Activated naive CD4-positive, alpha-beta T cell treated with anti-CD3 and anti-CD28 coated beads for 36 hours (primary cell): ENCODE data around the gene CALHM1. TPM values are rescaled to one million over a fixed set of nuclear protein-coding genes. Genes with fewer than 3 reads are reported as not detected.

Source experiments
- CTCF ChIA-PET: fragments of 350-600 bp; sonication (Branson Sonifier 250); formaldehyde crosslinking; loops from one replicate; lab custom pipeline; 2021; ENCODE audit warnings: antibody characterized with exemption; lab: Charles Lee
- DNase-seq: peaks from one replicate; pipeline ENCODE4 v3.0.0-alpha.2; 2020
- H3K27ac Mint-ChIP-seq: one replicate; pipeline ENCODE4 v1.8.0; 2021; ENCODE audit warnings: mild to moderate bottlenecking, mixed read lengths
- H3K27me3 Mint-ChIP-seq: one replicate; pipeline ENCODE4 v1.8.0; 2021; ENCODE audit warnings: low read depth, mixed read lengths
- H3K36me3 Mint-ChIP-seq: one replicate; pipeline ENCODE4 v1.8.0; 2021; ENCODE audit warnings: low read depth, mixed read lengths
- H3K4me1 Mint-ChIP-seq: one replicate; pipeline ENCODE4 v1.8.0; 2021; ENCODE audit warnings: low read depth, mixed read lengths
- H3K4me3 Mint-ChIP-seq: one replicate; pipeline ENCODE4 v1.8.0; 2021; ENCODE audit warnings: mild to moderate bottlenecking, moderate library complexity, mixed read lengths
- H3K9me3 Mint-ChIP-seq: one replicate; pipeline ENCODE4 v1.8.0; 2021; ENCODE audit warnings: mixed read lengths
- intact Hi-C: fragments of 100-400 bp; cut with micrococcal nuclease; formaldehyde crosslinking; loops from one replicate; pipeline ENCODE4 v1.15.1; 2023
- total RNA-seq, 2 experiments: library from RNA; stranded (reverse); gene quantifications; one replicate each; pipeline ENCODE4 v1.2.3, GENCODE V29; 2021

CALHM1 gene
- total RNA-seq, 2 experiments from 2014 or later = not detected

DNA sequence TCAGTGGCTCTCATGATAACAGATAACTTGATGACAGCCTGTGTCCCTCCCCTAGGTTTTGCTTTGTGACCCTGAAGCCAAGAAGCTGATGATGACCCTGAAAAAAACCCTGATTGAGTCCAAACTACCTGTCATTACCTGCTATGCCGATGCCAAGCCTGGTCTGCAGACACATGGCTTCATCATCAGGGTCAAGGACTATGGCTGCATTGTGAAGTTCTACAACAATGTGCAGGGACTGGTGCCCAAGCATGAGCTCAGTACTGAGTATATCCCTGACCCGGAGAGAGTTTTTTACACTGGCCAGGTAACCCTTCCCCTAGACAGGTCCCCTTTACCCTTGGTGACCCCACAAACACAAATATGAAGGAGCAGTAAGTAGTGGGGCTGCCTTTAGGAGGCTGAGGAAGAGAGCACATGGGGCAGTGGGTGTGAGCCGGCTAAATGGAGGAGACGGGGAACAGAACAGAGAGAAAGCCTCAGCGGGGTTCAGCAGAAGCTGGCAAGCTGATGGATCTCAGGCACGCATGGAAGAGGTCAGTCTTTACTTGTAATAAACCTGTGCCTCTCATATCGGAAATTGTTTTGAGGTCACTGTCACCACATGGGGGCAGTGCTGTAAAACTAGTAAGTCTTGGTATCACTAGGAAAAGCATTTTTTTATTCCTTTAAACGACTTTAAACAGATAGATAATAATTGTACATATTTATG, 42.1 kb downstream of the CALHM1 start:
- H3K4me3 Mint-ChIP-seq = no peak overlapping the region
- intact Hi-C loops = loop anchor here (1.0 to 2.0 kb wide), 5 partner anchors 66 to 270 kb away; no protein-coding TSS in a partner anchor
- no peaks in the 10 kb centered on the region for H3K27me3 Mint-ChIP-seq

GRCh38 chr10:103415581-103415980, 43.1 kb downstream of the CALHM1 start:
- no peak for DNase-seq
- H3K36me3 Mint-ChIP-seq = peaks cover 55% of the 10 kb centered on the region
- no peaks in the 10 kb centered on the region for H3K4me1 Mint-ChIP-seq
- intact Hi-C loops = no loop called here
- no peaks in the 10 kb centered on the region for H3K9me3 Mint-ChIP-seq
- CTCF ChIA-PET = interaction anchor here (0.7 to 2.5 kb wide), 8 partner anchors 10 to 83 kb away, joined by 3 to 15 read pairs (median 4); no protein-coding TSS in a partner anchor
- no peak overlapping the region for H3K4me3 Mint-ChIP-seq
- no peak overlapping the region for H3K27ac Mint-ChIP-seq
- no peaks in the 10 kb centered on the region for H3K27me3 Mint-ChIP-seq

More for the DNA sequence above, 42.1 kb downstream of the CALHM1 start:
- peak; percentile 75 for DNase-seq
- no peaks in the 10 kb centered on the region for H3K4me1 Mint-ChIP-seq
- H3K9me3 Mint-ChIP-seq = no peaks in the 10 kb centered on the region
- no peak overlapping the region for H3K27ac Mint-ChIP-seq
- peaks cover 59% of the 10 kb centered on the region for H3K36me3 Mint-ChIP-seq
- CTCF ChIA-PET = interaction anchor here (0.6 to 2.5 kb wide), 12 partner anchors 10 to 443 kb away, joined by 3 to 15 read pairs (median 4); no protein-coding TSS in a partner anchor

GRCh38 chr10:103413564-103413963, 45.1 kb downstream of the CALHM1 start:
- peaks cover 52% of the 10 kb centered on the region for H3K36me3 Mint-ChIP-seq
- H3K9me3 Mint-ChIP-seq = no peaks in the 10 kb centered on the region
- CTCF ChIA-PET = no interaction called here
- H3K4me3 Mint-ChIP-seq = no peak overlapping the region
- intact Hi-C loops = no loop called here
- H3K27me3 Mint-ChIP-seq = no peaks in the 10 kb centered on the region
- no peaks in the 10 kb centered on the region for H3K4me1 Mint-ChIP-seq
- no peak for DNase-seq
- H3K27ac Mint-ChIP-seq = no peak overlapping the region

Other genes with a start within 250 kb of the CALHM1 start
- gene RPEL1, start 213.0 kb downstream of the CALHM1 start, total RNA-seq = under 1 TPM in 1 of 2 experiments, not detected in 1; 0.17 TPM
- under 1 TPM; 0.10 TPM for gene INA, start 181.8 kb downstream of the CALHM1 start, total RNA-seq
- 10 to 100 TPM; 10.6 to 10.7 TPM for gene PCGF6, start 107.8 kb downstream of the CALHM1 start, total RNA-seq
- 10 to 100 TPM; 16.3 TPM for gene TAF5, start 90.9 kb downstream of the CALHM1 start, total RNA-seq
- 100 to 1,000 TPM; 422 to 423 TPM for gene ATP5MK, start 62.4 kb downstream of the CALHM1 start, total RNA-seq
- gene PDCD11, start 62.3 kb downstream of the CALHM1 start, total RNA-seq = 10 to 100 TPM; 50.1 TPM
- 1 to 10 TPM; 8.3 to 9.5 TPM for gene CALHM2, start 6.5 kb downstream of the CALHM1 start, total RNA-seq
- not detected for gene CALHM3, start 20.3 kb upstream of the CALHM1 start, total RNA-seq
- 1 to 10 TPM; 1.3 to 1.6 TPM for gene NEURL1, start 34.8 kb upstream of the CALHM1 start, total RNA-seq